ENCODE results near the gene PAPOLB. TPM values are rescaled to one million over a fixed set of nuclear protein-coding genes. Genes with fewer than 3 reads are reported as not detected.
"Not testable (repeated sequence)": the region's sequence is repeated elsewhere in the genome, so short reads cannot be mapped to it uniquely, and the experiment has no call there.

The PAPOLB gene
- total RNA-seq, 1 donor: 0.18 TPM

DNA sequence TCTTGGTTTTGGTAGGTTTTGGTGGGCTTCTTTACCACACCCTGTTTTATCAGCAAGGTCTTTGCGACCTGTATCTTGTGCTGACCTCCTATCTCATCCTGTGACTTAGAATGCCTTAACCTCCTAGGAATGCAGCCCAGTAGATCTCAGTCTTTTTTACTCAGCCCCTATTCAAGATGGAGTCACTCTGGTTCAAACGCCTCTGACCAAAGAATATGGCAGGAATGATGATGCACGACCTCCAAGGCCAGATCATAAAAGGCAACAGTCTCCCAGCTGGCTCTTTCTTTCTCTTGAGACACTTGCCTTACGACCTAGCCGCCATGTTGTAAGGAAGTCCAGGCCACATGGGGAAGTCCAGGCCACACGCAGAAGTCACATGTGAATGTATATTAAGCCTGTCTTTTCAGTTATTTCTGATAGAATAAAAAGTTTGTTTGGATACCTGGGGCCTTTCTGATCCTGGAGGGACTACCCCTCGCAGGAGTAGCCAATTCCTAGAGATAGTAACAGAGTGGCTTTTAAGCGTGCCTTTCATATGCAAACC, 32.2 kb upstream of the PAPOLB start:
- no peak overlapping the region for H3K4me3 ChIP-seq (ENCODE audit: low read depth, low read length)
- DNase-seq (ENCODE audit: low read depth): no peak
- TF ChIP-seq, protein P1, sequence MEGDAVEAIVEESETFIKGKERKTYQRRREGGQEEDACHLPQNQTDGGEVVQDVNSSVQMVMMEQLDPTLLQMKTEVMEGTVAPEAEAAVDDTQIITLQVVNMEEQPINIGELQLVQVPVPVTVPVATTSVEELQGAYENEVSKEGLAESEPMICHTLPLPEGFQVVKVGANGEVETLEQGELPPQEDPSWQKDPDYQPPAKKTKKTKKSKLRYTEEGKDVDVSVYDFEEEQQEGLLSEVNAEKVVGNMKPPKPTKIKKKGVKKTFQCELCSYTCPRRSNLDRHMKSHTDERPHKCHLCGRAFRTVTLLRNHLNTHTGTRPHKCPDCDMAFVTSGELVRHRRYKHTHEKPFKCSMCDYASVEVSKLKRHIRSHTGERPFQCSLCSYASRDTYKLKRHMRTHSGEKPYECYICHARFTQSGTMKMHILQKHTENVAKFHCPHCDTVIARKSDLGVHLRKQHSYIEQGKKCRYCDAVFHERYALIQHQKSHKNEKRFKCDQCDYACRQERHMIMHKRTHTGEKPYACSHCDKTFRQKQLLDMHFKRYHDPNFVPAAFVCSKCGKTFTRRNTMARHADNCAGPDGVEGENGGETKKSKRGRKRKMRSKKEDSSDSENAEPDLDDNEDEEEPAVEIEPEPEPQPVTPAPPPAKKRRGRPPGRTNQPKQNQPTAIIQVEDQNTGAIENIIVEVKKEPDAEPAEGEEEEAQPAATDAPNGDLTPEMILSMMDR (IDR thresholded peaks at IDR 0.05; ENCODE audit: insufficient read depth, low read length): no peak

DNA sequence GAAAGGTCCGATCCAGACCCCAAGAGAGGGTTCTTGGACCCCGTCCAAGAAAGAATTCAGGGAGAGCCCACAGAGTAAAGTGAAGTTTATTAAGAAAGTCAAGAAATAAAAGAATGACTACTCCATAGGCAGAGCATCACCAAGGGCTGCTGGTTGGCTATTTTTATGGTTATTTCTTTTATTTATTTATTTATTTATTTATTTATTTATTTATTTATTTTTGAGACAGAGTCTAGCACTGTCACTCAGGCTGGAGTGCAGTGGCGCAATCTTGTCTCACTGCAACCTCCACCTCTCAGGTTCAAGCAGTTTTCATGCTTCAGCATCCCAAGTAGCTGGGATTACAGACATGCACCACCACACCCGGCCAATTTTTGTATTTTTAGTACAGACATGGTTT, 31.4 kb upstream of the PAPOLB start:
- DNase-seq (ENCODE audit: low read depth); H3K4me3 ChIP-seq (ENCODE audit: low read depth, low read length): not testable (repeated sequence)

DNA sequence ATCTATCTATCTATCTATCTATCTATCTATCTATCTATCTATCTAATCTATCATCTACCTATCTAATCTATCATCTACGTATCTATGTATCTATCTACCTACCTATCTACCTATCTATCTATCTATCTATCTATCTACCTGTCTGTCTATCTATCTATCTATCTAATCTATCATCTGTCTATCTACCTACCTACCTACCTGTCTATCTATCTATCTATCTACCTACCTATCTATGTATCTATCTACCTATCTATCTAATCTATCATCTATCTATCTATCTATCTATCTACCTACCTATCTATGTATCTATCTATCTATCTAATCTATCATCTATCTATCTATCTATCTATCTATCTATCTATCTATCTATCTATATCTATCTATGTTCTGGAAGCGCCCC, 29.7 kb upstream of the PAPOLB start:
- H3K4me3 ChIP-seq (ENCODE audit: low read depth, low read length); DNase-seq (ENCODE audit: low read depth): not testable (repeated sequence)

DNA sequence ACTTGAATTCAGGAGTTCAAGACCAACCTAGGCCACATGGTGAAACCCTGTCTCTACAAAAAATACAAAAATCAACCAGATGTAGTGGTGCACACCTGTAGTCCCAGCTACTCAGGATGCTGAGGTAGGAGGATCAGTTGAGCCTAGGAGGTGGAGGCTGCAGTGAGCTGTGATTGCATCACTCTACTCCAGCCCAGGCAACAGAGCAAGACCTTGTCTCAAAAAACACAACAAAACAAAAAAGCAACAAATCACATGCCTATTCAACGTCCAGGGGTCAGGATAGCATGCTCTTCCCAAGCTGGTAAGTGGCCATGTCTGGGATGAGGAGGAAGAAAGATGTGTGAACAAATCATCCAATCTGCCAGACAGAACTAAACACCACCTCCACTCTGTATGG, 27.9 kb upstream of the PAPOLB start:
- H3K4me3 ChIP-seq (ENCODE audit: low read depth, low read length): no peak overlapping the region
- TF ChIP-seq, protein P1 (IDR thresholded peaks at IDR 0.05; ENCODE audit: insufficient read depth, low read length): no peak
- DNase-seq (ENCODE audit: low read depth): no peak

DNA sequence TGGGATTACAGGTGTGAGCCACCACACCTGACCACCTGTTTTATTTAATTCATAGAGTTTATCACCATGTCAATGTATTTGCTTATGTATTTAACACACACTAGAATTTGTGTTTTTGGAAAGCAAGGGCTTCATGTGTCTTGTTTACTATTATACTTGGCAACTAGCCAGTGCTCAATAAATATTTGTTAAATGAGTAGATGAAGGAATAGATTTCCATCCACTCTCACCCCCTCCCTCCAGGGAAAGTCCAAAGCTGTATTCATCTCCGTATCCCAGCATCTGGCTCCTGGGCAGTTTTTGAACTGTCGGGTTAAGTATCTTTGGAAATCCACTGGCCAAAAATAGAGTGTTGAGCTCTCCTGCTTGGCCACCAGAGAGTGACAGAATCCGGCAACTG, 26.3 kb upstream of the PAPOLB start:
- TF ChIP-seq, protein P1 (IDR thresholded peaks at IDR 0.05; ENCODE audit: insufficient read depth, low read length): no peak
- no peak overlapping the region for H3K4me3 ChIP-seq (ENCODE audit: low read depth, low read length)

DNA sequence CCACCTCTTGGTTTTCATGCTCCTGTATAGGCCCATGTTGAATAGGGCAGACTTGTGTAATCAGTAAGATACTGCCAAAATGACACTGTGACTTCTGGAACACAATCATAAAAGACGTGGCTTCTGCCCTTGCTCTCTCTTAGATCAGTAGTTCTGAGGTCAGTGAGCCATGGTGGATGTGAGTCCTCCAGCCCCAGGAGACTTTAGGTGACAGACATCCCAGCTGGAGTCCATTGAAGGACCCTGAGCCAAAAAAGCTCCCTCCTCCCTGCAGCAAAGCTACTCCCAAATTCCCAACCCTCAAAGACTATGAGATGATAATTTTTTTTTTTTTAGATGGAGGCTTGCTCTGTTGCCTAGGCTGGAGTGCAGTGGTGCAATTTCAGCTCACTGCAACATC, 24.8 kb upstream of the PAPOLB start:
- DNase-seq (ENCODE audit: low read depth): no peak
- TF ChIP-seq, protein P1 (IDR thresholded peaks at IDR 0.05; ENCODE audit: insufficient read depth, low read length): no peak

More for the DNA sequence above, 26.3 kb upstream of the PAPOLB start:
- DNase-seq (ENCODE audit: low read depth): no peak

DNA sequence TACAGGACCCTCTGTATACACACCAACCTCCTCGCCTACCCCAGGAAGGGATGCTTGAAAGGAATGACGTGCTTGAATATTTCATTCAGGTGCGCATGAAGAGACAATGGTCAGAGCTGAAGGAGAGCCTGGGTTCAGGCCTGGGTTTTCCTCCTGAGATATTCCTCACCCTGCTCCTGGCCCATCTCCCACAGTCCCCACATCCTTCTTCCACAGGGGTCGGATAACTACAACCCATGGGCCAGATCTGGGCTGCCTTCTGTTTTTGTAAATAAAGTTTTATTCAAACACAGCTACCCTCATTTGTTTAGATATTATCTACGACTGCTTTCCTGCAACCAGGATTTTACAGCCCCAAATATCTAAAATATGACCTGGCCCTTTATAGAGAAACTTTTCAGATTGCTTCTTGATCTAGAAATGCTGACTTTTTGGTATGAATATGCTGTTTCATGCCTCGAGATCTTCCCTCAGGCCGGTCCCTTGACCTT, 23.5 kb upstream of the PAPOLB start:
- H3K4me3 ChIP-seq (ENCODE audit: low read depth, low read length): no peak overlapping the region
- TF ChIP-seq, protein P1 (IDR thresholded peaks at IDR 0.05; ENCODE audit: insufficient read depth, low read length): no peak
- no peak for DNase-seq (ENCODE audit: low read depth)

More for the DNA sequence above, 24.8 kb upstream of the PAPOLB start:
- no peak overlapping the region for H3K4me3 ChIP-seq (ENCODE audit: low read depth, low read length)

DNA sequence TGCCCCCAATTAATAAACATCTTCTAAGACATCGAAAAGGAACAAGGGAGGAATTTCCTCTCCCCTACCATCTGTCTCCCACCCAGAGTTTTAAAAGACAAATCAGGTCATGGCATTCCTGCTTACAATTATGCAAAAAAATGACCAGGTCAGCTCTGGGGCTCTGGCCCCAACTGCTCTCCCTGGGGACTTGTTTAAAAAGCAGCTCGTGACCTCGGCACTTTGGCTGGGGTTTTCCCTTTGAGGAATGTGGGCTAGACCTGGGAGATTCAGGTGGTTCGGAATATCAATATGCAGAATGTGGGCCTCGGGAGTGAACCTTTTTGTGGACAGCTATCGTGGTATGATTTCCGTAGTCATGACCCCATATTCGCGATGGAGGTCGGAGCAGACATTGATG, 22.3 kb upstream of the PAPOLB start:
- TF ChIP-seq, protein P1 (IDR thresholded peaks at IDR 0.05; ENCODE audit: insufficient read depth, low read length): no peak
- H3K4me3 ChIP-seq (ENCODE audit: low read depth, low read length): no peak overlapping the region
- DNase-seq (ENCODE audit: low read depth): no peak
